ENCODE results near the gene ELMO1. TPM values are rescaled to one million over a fixed set of nuclear protein-coding genes. Genes with fewer than 3 reads are reported as not detected.

ELMO1 gene
- total RNA-seq, 1 experiment from 2014 or later = not detected

GRCh38 chr7:37054624-37055241 lies 393.9 kb downstream of the ELMO1 start:
- CTCF ChIA-PET = no interaction called here
- no peak for ATAC-seq

DNA sequence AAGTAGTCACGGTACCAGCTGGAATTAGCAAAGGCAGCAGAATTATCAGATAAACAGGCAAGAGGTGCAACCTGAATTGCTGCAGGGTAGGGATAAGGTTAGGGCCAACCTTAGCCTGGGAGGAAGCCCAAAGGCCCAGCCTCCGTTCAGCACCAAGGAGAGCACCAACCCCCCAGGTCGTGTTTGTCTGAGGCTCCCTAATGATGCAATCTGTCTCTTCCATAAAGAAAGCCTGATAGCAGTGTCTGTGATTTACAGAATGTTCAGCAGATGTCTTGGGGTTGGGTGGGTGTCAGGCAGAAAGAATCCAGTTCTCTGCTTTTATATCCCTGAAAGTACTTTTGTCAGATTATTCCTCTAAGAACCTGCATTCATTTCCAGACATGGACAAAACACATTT lies 396.0 kb downstream of the ELMO1 start:
- no TSS peak for BruUV-seq (replicated peaks)
- no peaks in the 10 kb centered on the region for H4K20me1 ChIP-seq (ENCODE audit: low read length)
- intact Hi-C loops (cut with micrococcal nuclease) = no loop called here
- no peak overlapping the region for H3K4me2 ChIP-seq (ENCODE audit: low read length)
- no peak for ATAC-seq
- no peaks in the 10 kb centered on the region for H3K9me3 ChIP-seq (ENCODE audit: low read length)
- no peaks in the 10 kb centered on the region for H3K9me2 ChIP-seq (replicated peaks; ENCODE audit: low read length)
- POLR2A ChIA-PET (ENCODE audit: unreplicated experiment) = no interaction called here
- no peaks in the 10 kb centered on the region for H3K4me1 ChIP-seq (ENCODE audit: insufficient read depth, low read length)
- H2AFZ ChIP-seq (ENCODE audit: low read length) = no peak overlapping the region
- no peaks in the 10 kb centered on the region for H3K27me3 ChIP-seq (ENCODE audit: low read length)
- CTCF ChIA-PET = no interaction called here
- H3K79me2 ChIP-seq (ENCODE audit: low read length) = no peaks in the 10 kb centered on the region
- no peak overlapping the region for H3K9ac ChIP-seq (ENCODE audit: low read length)
- no peak overlapping the region for H3K27ac ChIP-seq (ENCODE audit: low read length)
- H3F3A ChIP-seq (ENCODE audit: low read length, unreplicated experiment) = no peaks in the 10 kb centered on the region
- peak; percentile 7 for DNase-seq
- TF ChIP-seq EZH2 (IDR thresholded peaks at IDR 0.05; ENCODE audit: low read length, unreplicated experiment) (no peak), CTCF (conservative IDR thresholded peaks at IDR 0.05; ENCODE audit: low read depth, low read length) (no peak), EZH2phosphoT487 (IDR thresholded peaks at IDR 0.05; ENCODE audit: borderline replicate concordance, low read length) (no peak)
- H3K4me3 ChIP-seq (ENCODE audit: low read length) = no peak overlapping the region
- no peaks in the 10 kb centered on the region for H3K36me3 ChIP-seq (ENCODE audit: low read depth, low read length)

More at GRCh38 chr7:37054624-37055241, 393.9 kb downstream of the ELMO1 start:
- no peak overlapping the region for H3K9ac ChIP-seq (ENCODE audit: low read length)
- H3K27me3 ChIP-seq (ENCODE audit: low read length) = no peaks in the 10 kb centered on the region
- no peak overlapping the region for H2AFZ ChIP-seq (ENCODE audit: low read length)
- TF ChIP-seq EZH2phosphoT487 (IDR thresholded peaks at IDR 0.05; ENCODE audit: borderline replicate concordance, low read length) (no peak), EZH2 (IDR thresholded peaks at IDR 0.05; ENCODE audit: low read length, unreplicated experiment) (no peak), CTCF (conservative IDR thresholded peaks at IDR 0.05; ENCODE audit: low read depth, low read length) (no peak)
- no peaks in the 10 kb centered on the region for H3K9me2 ChIP-seq (replicated peaks; ENCODE audit: low read length)
- no peak overlapping the region for H3K27ac ChIP-seq (ENCODE audit: low read length)
- H3K4me2 ChIP-seq (ENCODE audit: low read length) = no peak overlapping the region
- H3K4me1 ChIP-seq (ENCODE audit: insufficient read depth, low read length) = no peaks in the 10 kb centered on the region
- H4K20me1 ChIP-seq (ENCODE audit: low read length) = no peaks in the 10 kb centered on the region
- H3K4me3 ChIP-seq (ENCODE audit: low read length) = no peak overlapping the region
- no peaks in the 10 kb centered on the region for H3F3A ChIP-seq (ENCODE audit: low read length, unreplicated experiment)
- POLR2A ChIA-PET (ENCODE audit: unreplicated experiment) = no interaction called here
- H3K9me3 ChIP-seq (ENCODE audit: low read length) = no peaks in the 10 kb centered on the region
- no peaks in the 10 kb centered on the region for H3K36me3 ChIP-seq (ENCODE audit: low read depth, low read length)
- DNase-seq = no peak
- no peaks in the 10 kb centered on the region for H3K79me2 ChIP-seq (ENCODE audit: low read length)
- intact Hi-C loops (cut with micrococcal nuclease) = no loop called here
- BruUV-seq (replicated peaks) = no TSS peak

DNA sequence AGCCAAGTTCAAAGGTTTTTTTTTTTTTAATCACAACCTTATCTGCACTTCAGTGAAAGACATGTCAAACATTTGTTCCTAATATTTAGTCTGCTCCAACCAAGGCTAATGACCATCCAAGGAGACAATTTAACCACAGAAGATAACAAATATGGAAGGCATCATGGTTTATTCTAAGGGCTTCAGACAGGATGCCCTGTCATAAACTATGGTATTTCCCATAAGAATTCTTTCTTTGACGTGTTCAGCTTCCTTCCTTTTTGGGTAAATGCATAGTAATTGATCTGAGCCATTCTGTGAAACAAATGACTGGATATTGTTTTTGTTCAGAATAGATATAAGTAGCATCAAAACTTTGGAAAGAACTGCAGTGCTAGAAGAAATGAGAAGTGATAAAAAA lies 397.9 kb downstream of the ELMO1 start:
- Histone ChIP-seq H3K9me3 (ENCODE audit: low read length) (no peaks in the 10 kb centered on the region), H3K36me3 (ENCODE audit: low read depth, low read length) (no peaks in the 10 kb centered on the region), H3K4me3 (ENCODE audit: low read length) (no peak overlapping the region), H3K27me3 (ENCODE audit: low read length) (no peaks in the 10 kb centered on the region; the same call in 1 of the 2 replicates), H2AFZ (ENCODE audit: low read length) (no peak overlapping the region), H3K9ac (ENCODE audit: low read length) (no peak overlapping the region), H4K20me1 (ENCODE audit: low read length) (no peaks in the 10 kb centered on the region), H3K9me2 (replicated peaks; ENCODE audit: low read length) (no peaks in the 10 kb centered on the region), H3K4me1 (ENCODE audit: insufficient read depth, low read length) (no peaks in the 10 kb centered on the region), H3K79me2 (ENCODE audit: low read length) (no peaks in the 10 kb centered on the region), H3K27ac (ENCODE audit: low read length) (no peak overlapping the region), H3F3A (ENCODE audit: low read length, unreplicated experiment) (no peaks in the 10 kb centered on the region), H3K4me2 (ENCODE audit: low read length) (no peak overlapping the region)
- no peak for TF ChIP-seq EZH2 (IDR thresholded peaks at IDR 0.05; ENCODE audit: low read length, unreplicated experiment)
- no peak for TF ChIP-seq EZH2phosphoT487 (IDR thresholded peaks at IDR 0.05; ENCODE audit: borderline replicate concordance, low read length)
- TF ChIP-seq CTCF (conservative IDR thresholded peaks at IDR 0.05; ENCODE audit: low read depth, low read length) = no peak
- CTCF ChIA-PET = no interaction called here
- POLR2A ChIA-PET (ENCODE audit: unreplicated experiment) = no interaction called here
- DNase-seq = no peak
- no peak for ATAC-seq
- intact Hi-C loops (cut with micrococcal nuclease) = no loop called here
- BruUV-seq (replicated peaks) = no TSS peak
